Kidney epithelial cell (primary cell): ENCODE data around the gene MPPED1. TPM values are rescaled to one million over a fixed set of nuclear protein-coding genes. Genes with fewer than 3 reads are reported as not detected.

Experiments used
- DNase-seq: peaks from one replicate; pipeline ENCODE4 v3.0.0-alpha.2; 2010; ENCODE audit warnings: low read depth
- H3K27me3 ChIP-seq: 2 replicates; pipeline ENCODE4 v1.6.0; 2011; ENCODE audit warnings: low read length; ENCODE audit not compliant: control insufficient read depth, insufficient read depth
- H3K36me3 ChIP-seq: 2 replicates; pipeline ENCODE4 v1.5.1; 2011; ENCODE audit warnings: low read length; ENCODE audit not compliant: control insufficient read depth, insufficient read depth
- H3K4me3 ChIP-seq: 2 replicates; pipeline ENCODE4 v1.5.1; 2011; ENCODE audit warnings: low read depth, mild to moderate bottlenecking, control low read depth, low read length
- CTCF ChIP-seq: IDR thresholded peaks from 2 replicates; pipeline ENCODE4 v1.5.1; 2011; ENCODE audit warnings: mild to moderate bottlenecking, moderate library complexity, low read length, control low read depth, inconsistent platforms; ENCODE audit not compliant: insufficient read depth, poor library complexity, severe bottlenecking
- total RNA-seq: library from RNA; depleted of rRNA; stranded (reverse); fragments of >200 nt; gene quantifications from 2 replicates; pipeline ENCODE4 v1.2.3, GENCODE V29; 2015

Gene MPPED1
- total RNA-seq, 1 donor from 2014 or later = not detected

GRCh38 chr22:43535336-43535735 is 123.5 kb downstream of the MPPED1 start:
- no peak for TF ChIP-seq CTCF
- no peak for DNase-seq
- Histone ChIP-seq H3K36me3 (no peaks in the 10 kb centered on the region), H3K4me3 (no peak overlapping the region), H3K27me3 (no peaks in the 10 kb centered on the region)

- no peak for DNase-seq
- Histone ChIP-seq H3K36me3 (no peaks in the 10 kb centered on the region), H3K27me3 (no peaks in the 10 kb centered on the region), H3K4me3 (no peak overlapping the region)
- no peak for TF ChIP-seq CTCF
Observed at GRCh38 chr22:43535741-43536140, 123.9 kb downstream of the MPPED1 start.

- no peak for DNase-seq
- no peak for TF ChIP-seq CTCF
- Histone ChIP-seq H3K27me3 (no peaks in the 10 kb centered on the region), H3K4me3 (no peak overlapping the region), H3K36me3 (no peaks in the 10 kb centered on the region)
Observed at GRCh38 chr22:43537019-43537585, 125.3 kb downstream of the MPPED1 start.

GRCh38 chr22:43539572-43540528 is 128.0 kb downstream of the MPPED1 start:
- Histone ChIP-seq H3K27me3 (no peaks in the 10 kb centered on the region), H3K4me3 (no peak overlapping the region), H3K36me3 (no peaks in the 10 kb centered on the region)
- TF ChIP-seq CTCF = no peak
- no peak for DNase-seq

GRCh38 chr22:43540529-43540923 is 128.7 kb downstream of the MPPED1 start:
- H3K4me3 ChIP-seq = no peak overlapping the region
- no peaks in the 10 kb centered on the region for H3K36me3 ChIP-seq
- TF ChIP-seq CTCF = no peak
- no peaks in the 10 kb centered on the region for H3K27me3 ChIP-seq
- no peak for DNase-seq
